Stimulated activated CD8-positive, alpha-beta memory T cell treated with anti-CD3 and anti-CD28 coated beads, Interleukin-12 subunit alpha, Interleukin-12 subunit beta, amount 100 ng/mL, for 24 hours (primary cell): Measurements from ENCODE around the gene EXOSC7.
"Not testable (repeated sequence)": the region's sequence is repeated elsewhere in the genome, so short reads cannot be mapped to it uniquely, and the experiment has no call there.

Source experiments
- DNase-seq: peaks from one replicate; pipeline ENCODE4 v3.0.0-alpha.2; 2020; ENCODE audit errors: extremely low read depth

Gene EXOSC7

GRCh38 chr3:45021524-45022297 lies 45.7 kb downstream of the EXOSC7 start:
- DNase-seq: no peak

- no peak for DNase-seq
These were observed 47.6 kb downstream of the EXOSC7 start for GRCh38 chr3:45023675-45024074.

GRCh38 chr3:45024542-45025255 lies 48.7 kb downstream of the EXOSC7 start:
- DNase-seq: no peak

GRCh38 chr3:45026038-45026437 lies 50.0 kb downstream of the EXOSC7 start, which contains the start of gene CLEC3B:
Gene CLEC3B (plus strand): TSS chr3:45026303. CDS start chr3:45026363, 60 bp downstream.
- DNase-seq: no peak

- no peak for DNase-seq
These were observed 50.9 kb downstream of the EXOSC7 start for GRCh38 chr3:45026957-45027356.

GRCh38 chr3:45027441-45027840 lies 51.4 kb downstream of the EXOSC7 start:
- DNase-seq: no peak

- DNase-seq: no peak
These were observed 53.2 kb downstream of the EXOSC7 start for GRCh38 chr3:45029216-45029615.

- no peak for DNase-seq
These were observed 53.6 kb downstream of the EXOSC7 start for GRCh38 chr3:45029661-45030060.

- DNase-seq: no peak
These were observed 55.5 kb downstream of the EXOSC7 start for GRCh38 chr3:45031531-45031930.

- DNase-seq: no peak
These were observed 56.1 kb downstream of the EXOSC7 start for GRCh38 chr3:45032113-45032512.

GRCh38 chr3:45033791-45034190 lies 57.7 kb downstream of the EXOSC7 start:
- no peak for DNase-seq

GRCh38 chr3:45034612-45035252 lies 58.7 kb downstream of the EXOSC7 start:
- no peak for DNase-seq

GRCh38 chr3:45035441-45036301 lies 59.6 kb downstream of the EXOSC7 start:
- no peak for DNase-seq

GRCh38 chr3:45037720-45038455 lies 61.8 kb downstream of the EXOSC7 start:
- peak; percentile 72 for DNase-seq

- DNase-seq: no peak
These were observed 65.6 kb downstream of the EXOSC7 start for GRCh38 chr3:45041666-45042065.

GRCh38 chr3:45042162-45042561 lies 66.1 kb downstream of the EXOSC7 start:
- DNase-seq: no peak

- no peak for DNase-seq
These were observed 67.8 kb downstream of the EXOSC7 start for GRCh38 chr3:45043728-45044299.

GRCh38 chr3:45048244-45048643 lies 72.2 kb downstream of the EXOSC7 start:
- no peak for DNase-seq

- no peak for DNase-seq
These were observed 73.8 kb downstream of the EXOSC7 start for GRCh38 chr3:45049807-45050206.

- no peak for DNase-seq
These were observed 75.6 kb downstream of the EXOSC7 start for GRCh38 chr3:45051685-45052084.

GRCh38 chr3:45053805-45054195 lies 77.8 kb downstream of the EXOSC7 start:
- DNase-seq: not testable (repeated sequence)
